ENCODE results near the gene GTF2B.

Gene GTF2B

GRCh38 chr1:88803444-88803843 lies 87.9 kb downstream of the GTF2B start (continued):
- no peak for TF ChIP-seq BCL6B (tag by site-specific recombination; IDR thresholded peaks at IDR 0.05)
- no peak for TF ChIP-seq ZBTB21 (tag by site-specific recombination; IDR thresholded peaks at IDR 0.05)
- no peak for TF ChIP-seq SALL2 (tag by site-specific recombination; IDR thresholded peaks at IDR 0.05; ENCODE audit: borderline replicate concordance)
- no peak for TF ChIP-seq BCL11B (tag by site-specific recombination; IDR thresholded peaks at IDR 0.05; ENCODE audit: low read depth)
- TF ChIP-seq ZNF449 (tag by site-specific recombination; IDR thresholded peaks at IDR 0.05), result no peak

GRCh38 chr1:88802950-88803349 lies 88.4 kb downstream of the GTF2B start:
- H3K27ac ChIP-seq (ENCODE audit: extremely low read depth, low read depth, low read length), result no peak overlapping the region
- peaks cover 17 to 63% of the 10 kb centered on the region in 2 experiments for H3K36me3 ChIP-seq (ENCODE audit: control insufficient read depth in 2 of 2, insufficient read depth in 1 of 2, low read length in 2 of 2)
- CTCF ChIA-PET, result no interaction called here

More at GRCh38 chr1:88802950-88803349, 88.4 kb downstream of the GTF2B start:
- POLR2A ChIA-PET, result no interaction called here
- Histone ChIP-seq H3K4me1 (ENCODE audit: control insufficient read depth, insufficient read depth, low read length) (no peaks in the 10 kb centered on the region), H3K9me3 (ENCODE audit: control insufficient read depth, insufficient read depth, low read depth, low read length) (no peaks in the 10 kb centered on the region), H3K4me3 (ENCODE audit: low read depth, low read length) (no peak overlapping the region)
- TF ChIP-seq ZXDB (tag by site-specific recombination; IDR thresholded peaks at IDR 0.05) (no peak), ZNF768 (tag by site-specific recombination; IDR thresholded peaks at IDR 0.05) (no peak)

Data from HEK293 (cell line).